Neuronal stem cell (in vitro differentiated cells): ENCODE results near the gene ADAD1.

Experiments
- DNase-seq: peaks from one replicate; pipeline ENCODE4 v3.0.0-alpha.2; 2013; ENCODE audit warnings: low spot score
- H2AFZ ChIP-seq: one replicate; pipeline ENCODE4 v1.6.1; 2013; ENCODE audit warnings: mild to moderate bottlenecking, low read length, inconsistent platforms
- H2AK5ac ChIP-seq: 2 replicates; pipeline ENCODE4 v1.6.1; 2013; ENCODE audit warnings: low read depth, mild to moderate bottlenecking, inconsistent platforms, low read length, moderate library complexity, mixed read lengths
- H2BK120ac ChIP-seq: 2 replicates; pipeline ENCODE4 v1.6.1; 2013; ENCODE audit warnings: low read depth, mild to moderate bottlenecking, inconsistent platforms, low read length, moderate library complexity, mixed read lengths
- H2BK12ac ChIP-seq: one replicate; pipeline ENCODE4 v1.6.1; 2013; ENCODE audit warnings: low read length, inconsistent platforms
- H2BK15ac ChIP-seq: 2 replicates; pipeline ENCODE4 v1.6.1; 2013; ENCODE audit warnings: mild to moderate bottlenecking, low read length, inconsistent platforms, mixed read lengths
- H2BK5ac ChIP-seq: one replicate; pipeline ENCODE4 v1.6.1; 2013; ENCODE audit warnings: inconsistent platforms, mild to moderate bottlenecking, low read length, moderate library complexity
- H3K14ac ChIP-seq: one replicate; pipeline ENCODE4 v1.6.1; 2013; ENCODE audit warnings: low read length, inconsistent platforms
- H3K18ac ChIP-seq: 2 replicates; pipeline ENCODE4 v1.6.1; 2013; ENCODE audit warnings: low read length, inconsistent platforms
- H3K23ac ChIP-seq: 2 replicates; pipeline ENCODE4 v1.6.1; 2013; ENCODE audit warnings: low read depth, mild to moderate bottlenecking, mixed read lengths, low read length, inconsistent platforms; ENCODE audit not compliant: poor library complexity
- H3K27ac ChIP-seq: replicated peaks from 3 replicates; pipeline ENCODE4 v1.5.1; 2013; ENCODE audit warnings: low read length, inconsistent platforms
- H3K27me3 ChIP-seq, 3 experiments: 2 replicates each; pipeline ENCODE4 v1.6.1; 2013; ENCODE audit warnings: low read length in 3 of 3, mild to moderate bottlenecking in 2 of 3, inconsistent platforms in 1 of 3, low read depth in 1 of 3, mixed read lengths in 1 of 3, moderate library complexity in 1 of 3; ENCODE audit not compliant: control insufficient read depth in 3 of 3, insufficient read depth in 3 of 3
- H3K36me3 ChIP-seq, 2 donors: replicated peaks in 1 of 2; 2 replicates each; pipeline ENCODE4 v1.6.1; 2013; ENCODE audit warnings: low read length in 2 of 2; ENCODE audit not compliant: control insufficient read depth in 2 of 2, insufficient read depth in 2 of 2
- H3K4ac ChIP-seq: 2 replicates; pipeline ENCODE4 v1.6.1; 2013; ENCODE audit warnings: inconsistent platforms, mild to moderate bottlenecking, low read length, moderate library complexity
- H3K4me1 ChIP-seq, 2 donors: 1 replicate in 1 of 2; 2 replicates in 1 of 2; pipeline ENCODE4 v1.6.1; 2013; ENCODE audit warnings: low read length in 2 of 2, low read depth in 1 of 2; ENCODE audit not compliant: control insufficient read depth in 2 of 2, insufficient read depth in 1 of 2
- H3K4me2 ChIP-seq: one replicate; pipeline ENCODE4 v1.6.1; 2013; ENCODE audit warnings: mild to moderate bottlenecking, low read length, inconsistent platforms; ENCODE audit not compliant: insufficient read depth, poor library complexity, severe bottlenecking
- H3K4me3 ChIP-seq, 2 donors: 2 replicates each; pipeline ENCODE4 v1.5.1; 2013; ENCODE audit warnings: low read length in 2 of 2, mild to moderate bottlenecking in 2 of 2, inconsistent platforms in 1 of 2, moderate library complexity in 1 of 2
- H3K79me1 ChIP-seq: one replicate; pipeline ENCODE4 v1.6.1; 2013; ENCODE audit warnings: low read depth, mild to moderate bottlenecking, inconsistent platforms, low read length, moderate library complexity
- H3K9ac ChIP-seq: one replicate; pipeline ENCODE4 v1.6.1; 2013; ENCODE audit warnings: mild to moderate bottlenecking, low read depth, low read length, inconsistent platforms; ENCODE audit not compliant: poor library complexity
- H3K9me3 ChIP-seq, 2 donors: replicated peaks in 1 of 2; 2 replicates each; pipeline versions ENCODE3 to v1.6.1; 2013; ENCODE audit warnings: low read length in 2 of 2, mild to moderate bottlenecking in 2 of 2, inconsistent platforms in 1 of 2, low read depth in 1 of 2, mixed read lengths in 1 of 2, moderate library complexity in 1 of 2; ENCODE audit not compliant: control insufficient read depth in 2 of 2, insufficient read depth in 1 of 2
- H4K8ac ChIP-seq: one replicate; pipeline ENCODE4 v1.6.1; 2013; ENCODE audit warnings: low read depth, mild to moderate bottlenecking, inconsistent platforms, low read length, moderate library complexity
- H4K91ac ChIP-seq: one replicate; pipeline ENCODE4 v1.6.1; 2013; ENCODE audit warnings: low read length, low read depth, mild to moderate bottlenecking, inconsistent platforms; ENCODE audit not compliant: poor library complexity
- WGBS, 2 donors: extraction: QIAGEN DNeasy Blood & Tissue Kit; methylation state at CpG; one replicate each; pipeline ENCODE4 v1.1.7; 2013; ENCODE audit warnings: missing lambda C conversion rate in 2 of 2, mixed read lengths in 1 of 2; ENCODE audit not compliant: insufficient read length in 2 of 2, insufficient replicate concordance in 1 of 2; ENCODE audit errors: extremely low coverage in 2 of 2; 5-methylcytosine and 5-hydroxymethylcytosine counted together

The ADAD1 gene

DNA sequence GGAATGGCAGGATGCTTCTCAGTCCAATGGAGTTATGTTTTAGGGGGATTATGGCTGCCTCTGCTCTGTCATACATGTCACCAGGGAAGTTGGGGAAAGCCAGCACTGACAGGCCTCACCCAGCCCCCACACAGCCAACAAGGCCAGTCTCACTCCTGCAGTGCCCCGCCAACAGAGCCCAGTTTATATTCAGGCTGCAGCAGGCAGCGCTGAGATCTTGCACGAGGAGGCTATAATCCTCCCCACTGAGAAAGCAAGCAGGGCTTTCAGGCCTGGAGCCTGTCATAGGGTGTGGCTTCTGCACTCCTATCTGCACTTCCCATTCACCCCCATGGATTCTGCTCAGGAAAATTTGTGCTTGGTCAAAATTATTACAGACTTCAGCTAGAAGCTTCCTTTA lies 25.1 kb downstream of the ADAD1 start:
- Histone ChIP-seq H3K36me3 (no peaks in the 10 kb centered on the region), H2BK120ac (no peak overlapping the region), H4K91ac (no peak overlapping the region), H3K14ac (no peak overlapping the region), H2BK12ac (no peak overlapping the region), H3K4me3 (no peak overlapping the region), H3K4me2 (no peak overlapping the region), H3K9ac (no peak overlapping the region), H2AFZ (peak overlapping the region; percentile 59), H3K23ac (no peak overlapping the region), H3K18ac (no peak overlapping the region), H3K9me3 (no peaks in the 10 kb centered on the region), H2BK5ac (no peak overlapping the region), H4K8ac (no peak overlapping the region), H3K4me1 (peaks cover 0 to 2% of the 10 kb centered on the region in 2 donors), H3K27ac (no peak overlapping the region), H3K27me3 (peaks cover 0 to 3% (median 0%) of the 10 kb centered on the region in 3 experiments), H3K79me1 (no peaks in the 10 kb centered on the region), H2BK15ac (no peak overlapping the region), H3K4ac (no peak overlapping the region), H2AK5ac (no peak overlapping the region)
- WGBS, 2 donors, result no CpG with 5 or more reads among the region's 3 CpGs
- no peak for DNase-seq

DNA sequence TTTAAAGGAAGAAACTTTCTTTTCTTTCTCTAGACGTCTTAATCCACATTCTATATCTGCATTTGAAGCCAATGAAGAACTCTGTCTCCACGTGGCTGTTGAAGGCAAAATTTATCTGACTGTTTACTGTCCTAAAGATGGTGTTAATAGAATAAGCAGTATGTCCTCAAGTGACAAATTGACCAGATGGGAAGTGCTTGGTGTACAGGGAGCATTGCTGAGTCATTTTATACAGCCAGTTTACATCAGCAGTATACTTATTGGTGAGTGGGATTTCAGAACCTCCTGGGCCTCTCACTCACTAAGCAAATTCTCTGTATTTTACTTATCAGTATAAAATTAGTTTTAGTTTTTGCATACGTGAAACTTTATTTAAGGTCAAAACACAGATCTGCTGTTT lies 33.7 kb downstream of the ADAD1 start:
- Histone ChIP-seq H3K4me2 (no peak overlapping the region), H3K27me3 (no peaks in the 10 kb centered on the region), H3K4ac (no peak overlapping the region), H4K8ac (no peak overlapping the region), H4K91ac (no peak overlapping the region), H2BK12ac (no peak overlapping the region), H2BK15ac (no peak overlapping the region), H3K9ac (no peak overlapping the region), H3K14ac (no peak overlapping the region), H3K79me1 (no peaks in the 10 kb centered on the region), H3K36me3 (no peaks in the 10 kb centered on the region), H3K9me3 (no peaks in the 10 kb centered on the region), H3K23ac (no peak overlapping the region), H3K4me1 (no peaks in the 10 kb centered on the region), H2BK5ac (no peak overlapping the region), H2AFZ (no peak overlapping the region), H3K27ac (no peak overlapping the region), H3K4me3 (no peak overlapping the region), H2BK120ac (no peak overlapping the region), H3K18ac (no peak overlapping the region), H2AK5ac (no peak overlapping the region)
- no CpG with 5 or more reads among the region's 3 CpGs for WGBS, 2 donors
- DNase-seq, result no peak

DNA sequence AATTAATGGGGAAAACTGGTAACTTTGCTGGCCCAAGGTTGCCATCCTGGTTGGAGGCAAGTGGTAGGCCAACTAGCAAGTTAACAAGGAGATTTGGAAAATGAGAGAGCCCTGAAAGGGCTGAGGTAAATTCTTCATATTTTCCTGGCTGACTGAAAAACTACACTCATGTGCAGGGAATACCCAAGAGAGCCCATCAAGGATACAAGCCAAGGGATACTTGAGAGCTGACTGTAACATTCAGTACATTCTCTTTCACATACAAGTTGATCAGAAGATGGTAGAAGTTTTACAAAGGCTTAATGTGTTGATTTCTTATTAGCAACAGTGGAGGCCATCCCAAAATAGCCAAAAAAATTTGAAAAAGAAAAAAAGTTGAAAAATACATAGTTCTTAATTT lies 44.4 kb downstream of the ADAD1 start:
- Histone ChIP-seq H4K8ac (no peak overlapping the region), H3K4me3 (no peak overlapping the region), H3K4ac (no peak overlapping the region), H3K4me1 (no peaks in the 10 kb centered on the region), H2BK120ac (no peak overlapping the region), H3K14ac (no peak overlapping the region), H3K79me1 (no peaks in the 10 kb centered on the region), H4K91ac (no peak overlapping the region), H2AFZ (no peak overlapping the region), H2BK5ac (no peak overlapping the region), H3K36me3 (no peaks in the 10 kb centered on the region), H3K9me3 (no peaks in the 10 kb centered on the region), H3K4me2 (no peak overlapping the region), H2BK12ac (no peak overlapping the region), H3K23ac (no peak overlapping the region), H3K27ac (no peak overlapping the region), H3K9ac (no peak overlapping the region), H3K18ac (no peak overlapping the region), H3K27me3 (no peaks in the 10 kb centered on the region), H2AK5ac (no peak overlapping the region), H2BK15ac (no peak overlapping the region)
- DNase-seq, result no peak

DNA sequence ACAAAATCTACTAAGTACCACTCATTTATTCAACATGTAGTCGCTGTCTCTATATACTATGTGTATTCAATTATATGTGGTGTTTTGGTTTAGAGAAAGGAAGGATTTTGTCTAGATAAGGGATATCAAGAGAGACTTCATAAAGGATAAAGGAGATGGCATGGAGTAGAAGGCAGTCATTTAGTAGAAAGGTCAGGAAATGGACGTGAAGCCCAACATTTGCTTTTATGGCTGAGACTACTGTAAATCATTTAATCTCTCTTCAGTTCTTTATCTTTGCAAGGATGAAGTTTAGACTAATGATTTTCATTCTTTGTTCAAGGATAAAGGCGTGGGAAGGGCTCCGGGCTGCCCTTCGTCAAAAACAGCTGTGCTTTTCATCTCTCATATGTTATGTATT lies 52.5 kb downstream of the ADAD1 start:
- no CpG with 5 or more reads among the region's 5 CpGs for WGBS, 2 donors
- H3K79me1 ChIP-seq, result no peaks in the 10 kb centered on the region

More for the DNA sequence above, 52.5 kb downstream of the ADAD1 start:
- no peak overlapping the region for H2AK5ac ChIP-seq
- H3K27me3 ChIP-seq, result no peaks in the 10 kb centered on the region
- no peak overlapping the region for H4K8ac ChIP-seq
- no peak overlapping the region for H3K23ac ChIP-seq
- H2BK15ac ChIP-seq, result no peak overlapping the region
- H3K9ac ChIP-seq, result no peak overlapping the region
- no peak overlapping the region for H3K14ac ChIP-seq
- no peak overlapping the region for H3K27ac ChIP-seq
- H3K18ac ChIP-seq, result no peak overlapping the region
- H3K4me2 ChIP-seq, result no peak overlapping the region
- no peak overlapping the region for H2AFZ ChIP-seq
- no peaks in the 10 kb centered on the region for H3K36me3 ChIP-seq
- no peak overlapping the region for H2BK12ac ChIP-seq
- H2BK5ac ChIP-seq, result no peak overlapping the region
- H3K4me3 ChIP-seq, result no peak overlapping the region
- no peaks in the 10 kb centered on the region for H3K9me3 ChIP-seq
- no peaks in the 10 kb centered on the region for H3K4me1 ChIP-seq
- no peak overlapping the region for H3K4ac ChIP-seq
- no peak for DNase-seq
- no peak overlapping the region for H4K91ac ChIP-seq
- H2BK120ac ChIP-seq, result no peak overlapping the region
